Measurements from ENCODE around the gene ODF2L.

The ODF2L gene

DNA sequence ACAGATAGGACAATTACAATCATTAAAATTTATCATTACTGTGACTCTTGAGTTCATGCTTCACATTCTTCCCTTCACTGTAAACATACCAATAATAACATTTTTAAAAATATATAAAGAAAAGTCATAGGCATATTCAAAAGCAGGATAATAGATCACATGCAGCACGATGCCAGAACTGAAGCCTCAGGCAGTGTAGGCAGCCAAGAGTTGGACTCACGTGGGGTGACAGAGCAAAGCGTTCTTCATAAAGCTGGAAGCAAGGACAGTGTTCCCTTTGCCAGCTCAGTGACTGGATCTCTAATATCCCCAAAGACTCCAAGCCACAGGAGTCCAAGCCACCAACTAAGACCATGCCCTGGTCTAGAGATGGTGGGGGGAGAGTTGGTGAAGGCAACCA, 77.7 kb downstream of the ODF2L start:
- TF ChIP-seq ZFX (IDR thresholded peaks at IDR 0.05) = no peak
- TF ChIP-seq, protein P1, sequence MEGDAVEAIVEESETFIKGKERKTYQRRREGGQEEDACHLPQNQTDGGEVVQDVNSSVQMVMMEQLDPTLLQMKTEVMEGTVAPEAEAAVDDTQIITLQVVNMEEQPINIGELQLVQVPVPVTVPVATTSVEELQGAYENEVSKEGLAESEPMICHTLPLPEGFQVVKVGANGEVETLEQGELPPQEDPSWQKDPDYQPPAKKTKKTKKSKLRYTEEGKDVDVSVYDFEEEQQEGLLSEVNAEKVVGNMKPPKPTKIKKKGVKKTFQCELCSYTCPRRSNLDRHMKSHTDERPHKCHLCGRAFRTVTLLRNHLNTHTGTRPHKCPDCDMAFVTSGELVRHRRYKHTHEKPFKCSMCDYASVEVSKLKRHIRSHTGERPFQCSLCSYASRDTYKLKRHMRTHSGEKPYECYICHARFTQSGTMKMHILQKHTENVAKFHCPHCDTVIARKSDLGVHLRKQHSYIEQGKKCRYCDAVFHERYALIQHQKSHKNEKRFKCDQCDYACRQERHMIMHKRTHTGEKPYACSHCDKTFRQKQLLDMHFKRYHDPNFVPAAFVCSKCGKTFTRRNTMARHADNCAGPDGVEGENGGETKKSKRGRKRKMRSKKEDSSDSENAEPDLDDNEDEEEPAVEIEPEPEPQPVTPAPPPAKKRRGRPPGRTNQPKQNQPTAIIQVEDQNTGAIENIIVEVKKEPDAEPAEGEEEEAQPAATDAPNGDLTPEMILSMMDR (conservative IDR thresholded peaks at IDR 0.05) = no peak
- H3K27ac ChIP-seq = no peak overlapping the region

DNA sequence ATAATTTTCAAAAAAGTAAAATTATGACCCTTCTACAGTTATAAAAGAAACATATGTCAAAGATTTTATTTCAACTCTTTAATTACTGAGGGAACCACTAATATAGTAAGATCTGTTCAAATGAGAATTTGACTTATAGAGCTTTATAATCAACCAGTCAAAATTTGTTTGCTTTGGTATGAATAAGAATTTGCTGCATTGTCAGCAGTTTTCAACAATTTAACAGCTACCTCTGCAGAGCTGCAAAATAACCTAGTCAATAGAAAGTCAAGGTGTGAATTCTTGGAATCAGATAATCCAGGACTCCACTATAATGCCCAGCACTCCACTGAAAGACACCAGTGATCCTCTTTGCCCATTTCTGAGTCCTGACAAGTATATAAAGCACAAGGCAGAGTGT, 78.2 kb downstream of the ODF2L start:
- TF ChIP-seq ZFX (IDR thresholded peaks at IDR 0.05) = no peak
- TF ChIP-seq, protein P1 (conservative IDR thresholded peaks at IDR 0.05) = no peak
- no peak overlapping the region for H3K27ac ChIP-seq

- TF ChIP-seq ZFX (IDR thresholded peaks at IDR 0.05) = no peak
- TF ChIP-seq, protein P1 (conservative IDR thresholded peaks at IDR 0.05) = no peak
- H3K27ac ChIP-seq = no peak overlapping the region
Observed at GRCh38 chr1:86305731-86306130, 90.4 kb downstream of the ODF2L start.

GRCh38 chr1:86303041-86303690, 93.0 kb downstream of the ODF2L start:
- no peak overlapping the region for H3K27ac ChIP-seq
- TF ChIP-seq, protein P1 (conservative IDR thresholded peaks at IDR 0.05) = no peak
- no peak for TF ChIP-seq ZFX (IDR thresholded peaks at IDR 0.05)

Measured in C4-2B (cell line).